GM10266 (cell line): ENCODE data around the gene GJD4.

Experiments used
- DNase-seq: peaks from one replicate; pipeline ENCODE4 v3.0.0; 2012; ENCODE audit errors: extremely low spot score
- CTCF ChIP-seq: IDR thresholded peaks from 2 replicates; pipeline ENCODE4 v1.5.1; 2012; ENCODE audit warnings: mild to moderate bottlenecking, low read depth; ENCODE audit not compliant: control insufficient read depth, insufficient read depth; ENCODE audit errors: missing control alignments

The GJD4 gene

GRCh38 chr10:35605191-35605590 lies at the start of gene GJD4:
TSS of gene GJD4 (plus strand) at chr10:35605341. CDS start at chr10:35605568, 227 bp downstream.
- no peak for DNase-seq

GRCh38 chr10:35555962-35556930 lies 48.9 kb upstream of the GJD4 start:
- TF ChIP-seq CTCF = no peak
- DNase-seq = no peak

More at GRCh38 chr10:35605191-35605590, at the start of gene GJD4:
- no peak for TF ChIP-seq CTCF

GRCh38 chr10:35558276-35558675 lies 46.9 kb upstream of the GJD4 start:
- TF ChIP-seq CTCF = no peak
- DNase-seq = no peak

GRCh38 chr10:35559416-35559815 lies 45.7 kb upstream of the GJD4 start:
- no peak for DNase-seq
- no peak for TF ChIP-seq CTCF

GRCh38 chr10:35561715-35562114 lies 43.4 kb upstream of the GJD4 start:
- DNase-seq = no peak
- TF ChIP-seq CTCF = no peak

- no peak for TF ChIP-seq CTCF
Observed at GRCh38 chr10:35562427-35562826, 42.7 kb upstream of the GJD4 start.

GRCh38 chr10:35563261-35563891 lies 41.8 kb upstream of the GJD4 start:
- DNase-seq = peak; percentile 66
- TF ChIP-seq CTCF = peak; percentile 98

More at GRCh38 chr10:35562427-35562826, 42.7 kb upstream of the GJD4 start:
- no peak for DNase-seq
